K562 (cell line): ENCODE measurements around the gene SERPINF2. TPM values are rescaled to one million over a fixed set of nuclear protein-coding genes. Genes with fewer than 3 reads are reported as not detected.

Experiments
- ATAC-seq: fragments of 200-7000 bp; cut with Tn5 transposase; 3 replicates; pipeline ENCODE4 v1.9.1; 2020; ENCODE audit warnings: moderate library complexity
- BruUV-seq: library from RNA; stranded (reverse); fragments of 400-500 nt; replicated peaks from 2 replicates; lab custom pipeline; 2021; lab: Mats Ljungman, UMichigan
- CTCF ChIA-PET: fragments of 300-600 bp; formaldehyde crosslinking; extraction: SDS; loops from one replicate; lab custom pipeline; 2021; ENCODE audit warnings: low intra/inter-chr PET ratio; lab: Yijun Ruan, JAX
- POLR2A ChIA-PET: fragments of 300-600, 350-650 bp; sonication (Branson Sonifier 250); formaldehyde crosslinking; extraction: SDS; loops from one replicate; lab custom pipeline; 2021; ENCODE audit warnings: antibody characterized with exemption, inconsistent platforms; lab: Yijun Ruan, JAX
- DNase-seq, 4 experiments: peaks; one replicate each; pipeline versions ENCODE4 v3.0.0 to v3.0.0-alpha.2; 2011 to 2018; ENCODE audit warnings: low spot score in 3 of 4, mixed read lengths in 3 of 4; ENCODE audit errors: extremely low read depth in 1 of 4
- FAIRE-seq: peaks from 2 replicates; lab custom pipeline; 2011; peaks lifted over from hg19 to GRCh38; lab: Jason Lieb, UNC
- H2AFZ ChIP-seq: 2 replicates; pipeline ENCODE4 v1.6.0; 2011; ENCODE audit warnings: low read depth, low read length, control low read depth, inconsistent platforms
- H3K27ac ChIP-seq: fragments of 200-600 bp; 3 replicates; pipeline ENCODE4 v1.8.0; 2011; ENCODE audit warnings: low read depth, mild to moderate bottlenecking, control low read depth, inconsistent platforms, low read length, moderate library complexity, mixed read lengths; ENCODE audit errors: extremely low read depth
- H3K27me3 ChIP-seq, 2 experiments: fragments of 300-600 bp in 1 of 2; 2 replicates in 1 of 2; 3 replicates in 1 of 2; pipeline versions ENCODE4 v1.6.0 to v1.8.0; 2011; ENCODE audit warnings: inconsistent platforms in 2 of 2, low read length in 2 of 2, mild to moderate bottlenecking in 1 of 2, mixed read lengths in 1 of 2, moderate library complexity in 1 of 2; ENCODE audit not compliant: control insufficient read depth in 2 of 2, insufficient read depth in 2 of 2
- H3K36me3 ChIP-seq: fragments of 300-600 bp; 3 replicates; pipeline ENCODE4 v1.8.0; 2011; ENCODE audit warnings: mild to moderate bottlenecking, low read length, inconsistent platforms; ENCODE audit not compliant: control insufficient read depth, insufficient read depth
- H3K4me1 ChIP-seq, 2 experiments: fragments of 200-600 bp in 1 of 2; replicated peaks in 1 of 2; 2 replicates in 1 of 2; 3 replicates in 1 of 2; pipeline versions ENCODE4 v1.5.1 to v1.8.0; 2011; ENCODE audit warnings: inconsistent platforms in 2 of 2, low read length in 2 of 2, mild to moderate bottlenecking in 1 of 2, mixed read lengths in 1 of 2, moderate library complexity in 1 of 2; ENCODE audit not compliant: control insufficient read depth in 2 of 2, insufficient read depth in 2 of 2
- H3K4me2 ChIP-seq: 2 replicates; pipeline ENCODE4 v1.6.1; 2011; ENCODE audit warnings: low read length, control low read depth, inconsistent platforms, mixed read lengths; ENCODE audit not compliant: insufficient read depth
- H3K4me3 ChIP-seq: fragments of 200-600 bp; sonication (generic), shearing (Covaris generic); 2 replicates; pipeline ENCODE4 v1.5.1; 2016; ENCODE audit warnings: control low read depth, inconsistent platforms
- H3K79me2 ChIP-seq: fragments of 200-600 bp; 3 replicates; pipeline ENCODE4 v1.8.0; 2011; ENCODE audit warnings: low read length, inconsistent platforms; ENCODE audit not compliant: control insufficient read depth, insufficient read depth
- H3K9ac ChIP-seq, 2 experiments: 2 replicates each; pipeline versions ENCODE4 v1.6.0 to v1.6.1; 2011; ENCODE audit warnings: low read depth in 2 of 2, low read length in 2 of 2, control low read depth in 1 of 2, inconsistent platforms in 1 of 2, mild to moderate bottlenecking in 1 of 2, mixed read lengths in 1 of 2; ENCODE audit not compliant: insufficient read depth in 1 of 2
- H3K9me1 ChIP-seq: one replicate; pipeline ENCODE4 v1.6.0; 2011; ENCODE audit warnings: inconsistent platforms, mild to moderate bottlenecking, low read length, moderate library complexity; ENCODE audit not compliant: control insufficient read depth, insufficient read depth
- H3K9me3 ChIP-seq: replicated peaks from 2 replicates; pipeline ENCODE4 v1.5.1; 2011; ENCODE audit warnings: low read depth, low read length, inconsistent platforms; ENCODE audit not compliant: control insufficient read depth, insufficient read depth
- H4K20me1 ChIP-seq: replicated peaks from 2 replicates; pipeline ENCODE4 v1.6.1; 2011; ENCODE audit warnings: low read length, inconsistent platforms, mixed read lengths; ENCODE audit not compliant: control insufficient read depth, insufficient read depth
- HEY1 ChIP-seq: fragments of 250-450 bp; sonication (Bioruptor Pico); IDR thresholded peaks from 2 replicates; pipeline ENCODE4 v1.5.0; 2020; ENCODE audit warnings: mild to moderate bottlenecking, moderate library complexity, borderline replicate concordance
- SRF ChIP-seq, 2 experiments: fragments of 250-450, 450-650 bp in 1 of 2; sonication (Bioruptor Pico) in 1 of 2; sonication (generic) in 1 of 2; formaldehyde crosslinking; IDR thresholded peaks; 2 replicates each; pipeline versions ENCODE4 v1.5.0 to v1.5.1; 2020 to 2022; ENCODE audit warnings: mild to moderate bottlenecking in 1 of 2, missing genetic modification reagents in 1 of 2
- ZBTB43 ChIP-seq: sonication (generic); formaldehyde crosslinking; IDR thresholded peaks from 2 replicates; pipeline ENCODE4 v1.8.0; 2023; ENCODE audit warnings: mild to moderate bottlenecking, missing genetic modification reagents
- WGBS: fragments of 100-300 bp; shearing (Covaris generic); methylation state at CpG from one replicate; pipeline ENCODE4 v1.1.6; 2016; ENCODE audit warnings: low coverage, mixed read lengths; ENCODE audit not compliant: insufficient coverage; ENCODE audit errors: missing lambda C conversion rate; 5-methylcytosine and 5-hydroxymethylcytosine counted together
- in situ Hi-C: fragments of 300-500 bp; cut with MboI; formaldehyde crosslinking; loops from 4 replicates; pipeline ENCODE4 v1.15.0; 2018; ENCODE audit warnings: inconsistent platforms, mixed read lengths
- intact Hi-C: fragments of 100-400 bp; cut with micrococcal nuclease; formaldehyde crosslinking; loops from 2 replicates; pipeline ENCODE4 v1.14.2; 2022
- polyA plus RNA-seq, 8 experiments: library from polyadenylated mRNA; depleted of rRNA in 4 of 8; stranded (reverse) in 5 of 8; unstranded in 3 of 8; fragments of >200 nt; fragmentation: Nextera tagmentation in 2 of 8; fragmentation: Illumina TruSeq in 1 of 8; extraction: Ambion mirVana in 2 of 8; extraction: Trizol in 1 of 8; gene quantifications; 2 replicates each; pipeline versions ENCODE4 v1.2.1 to v1.2.3, GENCODE V29; 2011 to 2014; ENCODE audit warnings: inconsistent platforms in 1 of 8, missing spikeins in 1 of 8
- total RNA-seq, 7 experiments: library from RNA; depleted of rRNA in 6 of 7; stranded (reverse); fragments of >200 nt in 6 of 7; fragmentation: Illumina TruSeq in 2 of 7; extraction: Trizol in 2 of 7; gene quantifications; 2 replicates each; pipeline versions ENCODE4 v1.2.1 to v1.2.3, GENCODE V29; 2011 to 2021; ENCODE audit warnings: low replicate concordance in 1 of 7

Gene SERPINF2
- total and polyA plus RNA-seq, 9 of the 15 experiments (the other 6 are each of a cell fraction or from before 2014, with no cell fraction given) = 0.22 TPM; not detected in 8

GRCh38 chr17:1774390-1775176, 31.9 kb downstream of the SERPINF2 start:
- 88% methylated on average over 15 of the region's 21 CpGs for WGBS
- no peak for FAIRE-seq
- CTCF ChIA-PET = interaction anchor here (0.6 kb wide), 1 partner anchor 13 kb away, joined by 3 read pairs; no protein-coding TSS in a partner anchor
- Histone ChIP-seq H3K9me1 (no peaks in the 10 kb centered on the region), H3K9ac (no peak overlapping the region), H3K9me3 (no peaks in the 10 kb centered on the region), H4K20me1 (no peaks in the 10 kb centered on the region; the same call in 1 of the 2 replicates), H3K79me2 (no peaks in the 10 kb centered on the region), H3K4me2 (no peak overlapping the region), H3K4me1 (peaks cover 4 to 12% of the 10 kb centered on the region in 2 experiments; a peak in 3 of 5 replicates), H3K27me3 (no peaks in the 10 kb centered on the region), H3K27ac (no peak overlapping the region), H2AFZ (no peak overlapping the region), H3K4me3 (no peak overlapping the region), H3K36me3 (peaks cover 51% of the 10 kb centered on the region)
- TF ChIP-seq HEY1 (CRISPR knock-in tag) (no peak), ZBTB43 (CRISPR knock-in tag) (no peak), SRF (CRISPR knock-in tag; IDR thresholded peaks at IDR 0.05) (no peak)
- in situ Hi-C loops (no loop called here), intact Hi-C loops (no loop called here)
- no TSS peak for BruUV-seq
- DNase-seq = no peak
- ATAC-seq = no peak
- POLR2A ChIA-PET = interaction anchor here (1.2 to 3.4 kb wide), 3 partner anchors 9 to 13 kb away, joined by 3 to 21 read pairs (median 4); partner anchors contain the start of gene SERPINF1
